H1 (cell line): Measurements from ENCODE around the gene TNFAIP8L3. TPM values are rescaled to one million over a fixed set of nuclear protein-coding genes. Genes with fewer than 3 reads are reported as not detected.

ENCODE experiments used
- CTCF ChIA-PET: fragments of 300-600 bp; sonication (Branson Sonifier 250); formaldehyde crosslinking; loops from one replicate; lab custom pipeline; 2021; ENCODE audit not compliant: partially characterized antibody; lab: Charles Lee
- POLR2A ChIA-PET: fragments of 300-600 bp; sonication (Branson Sonifier 250); formaldehyde crosslinking; loops from one replicate; lab custom pipeline; 2021; ENCODE audit warnings: inconsistent platforms; ENCODE audit not compliant: partially characterized antibody; lab: Charles Lee
- DNase-seq, 2 experiments: peaks; one replicate each; pipeline versions ENCODE4 v3.0.0 to v3.0.0-alpha.2; 2010 to 2022; ENCODE audit warnings: low spot score in 2 of 2, low read depth in 1 of 2, mixed read lengths in 1 of 2
- FAIRE-seq: peaks from 2 replicates; lab custom pipeline; 2011; peaks lifted over from hg19 to GRCh38; lab: Jason Lieb, UNC
- H2AFZ ChIP-seq: 2 replicates; pipeline ENCODE4 v1.8.1; 2012; ENCODE audit warnings: low read length, inconsistent platforms
- H2AK5ac ChIP-seq: 2 replicates; pipeline ENCODE4 v1.6.1; 2013; ENCODE audit warnings: low read depth, low read length
- H2BK120ac ChIP-seq: replicated peaks from 2 replicates; pipeline ENCODE3; 2013; ENCODE audit warnings: low read depth, low read length, inconsistent platforms
- H2BK12ac ChIP-seq: 2 replicates; pipeline ENCODE4 v1.6.1; 2013; ENCODE audit warnings: low read depth, low read length
- H2BK15ac ChIP-seq: 2 replicates; pipeline ENCODE4 v1.6.1; 2013; ENCODE audit warnings: low read length
- H2BK20ac ChIP-seq: 2 replicates; pipeline ENCODE4 v1.6.1; 2013; ENCODE audit warnings: low read length
- H2BK5ac ChIP-seq: 2 replicates; pipeline ENCODE4 v1.6.1; 2013; ENCODE audit warnings: low read depth, low read length
- H3K14ac ChIP-seq: 2 replicates; pipeline ENCODE4 v1.6.1; 2013; ENCODE audit warnings: inconsistent platforms; ENCODE audit not compliant: insufficient read length
- H3K18ac ChIP-seq: 2 replicates; pipeline ENCODE4 v1.6.1; 2013; ENCODE audit warnings: low read length; ENCODE audit errors: extremely low read depth
- H3K23ac ChIP-seq: 2 replicates; pipeline ENCODE4 v1.6.1; 2013; ENCODE audit warnings: inconsistent platforms; ENCODE audit not compliant: insufficient read length
- H3K23me2 ChIP-seq: 2 replicates; pipeline ENCODE4 v1.6.1; 2013; ENCODE audit warnings: low read depth, low read length
- H3K27ac ChIP-seq: 2 replicates; pipeline ENCODE4 v1.6.1; 2011; ENCODE audit warnings: low read depth, low read length, inconsistent platforms
- H3K27me3 ChIP-seq, 4 experiments: replicated peaks in 1 of 4; 1 replicate in 1 of 4; 2 replicates in 3 of 4; pipeline versions ENCODE4 v1.6.1 to v1.8.1; 2011 to 2013; ENCODE audit warnings: low read length in 3 of 4, mild to moderate bottlenecking in 3 of 4, inconsistent platforms in 2 of 4, mixed read lengths in 2 of 4, moderate library complexity in 1 of 4; ENCODE audit not compliant: control insufficient read depth in 3 of 4, insufficient read depth in 3 of 4; ENCODE audit errors: extremely low read depth in 1 of 4
- H3K36me3 ChIP-seq, 4 experiments: 2 replicates each; pipeline versions ENCODE4 v1.6.1 to v1.8.1; 2011 to 2013; ENCODE audit warnings: mild to moderate bottlenecking in 4 of 4, low read length in 3 of 4, moderate library complexity in 2 of 4, control low read depth in 1 of 4, inconsistent platforms in 1 of 4; ENCODE audit not compliant: insufficient read depth in 4 of 4, control insufficient read depth in 2 of 4
- H3K4ac ChIP-seq: replicated peaks from 2 replicates; pipeline ENCODE3; 2013; ENCODE audit warnings: low read length, low read depth, mixed read lengths, inconsistent platforms; ENCODE audit not compliant: insufficient read length
- H3K4me1 ChIP-seq, 4 experiments: replicated peaks in 1 of 4; 1 replicate in 1 of 4; 2 replicates in 3 of 4; pipeline versions ENCODE4 v1.6.1 to v1.8.1; 2011 to 2013; ENCODE audit warnings: low read length in 3 of 4, inconsistent platforms in 2 of 4, mixed read lengths in 1 of 4; ENCODE audit not compliant: insufficient read depth in 4 of 4, control insufficient read depth in 3 of 4
- H3K4me2 ChIP-seq, 2 experiments: 2 replicates each; pipeline versions ENCODE4 v1.6.1 to v1.8.1; 2011 to 2013; ENCODE audit warnings: low read depth in 2 of 2, low read length in 2 of 2, control low read depth in 1 of 2, inconsistent platforms in 1 of 2, mild to moderate bottlenecking in 1 of 2; ENCODE audit not compliant: insufficient read depth in 1 of 2
- H3K4me3 ChIP-seq, 4 experiments: fragments of 200-600, 300-600 bp in 1 of 4; sonication (generic), shearing (Covaris generic), sonication (Bioruptor Twin) in 1 of 4; 2 replicates each; pipeline versions ENCODE4 v1.5.1 to v1.8.1; 2011 to 2016; ENCODE audit warnings: low read length in 4 of 4, low read depth in 3 of 4, control low read depth in 2 of 4, inconsistent platforms in 2 of 4, mild to moderate bottlenecking in 2 of 4, mixed read lengths in 1 of 4, moderate library complexity in 1 of 4; ENCODE audit not compliant: insufficient read depth in 2 of 4; ENCODE audit errors: extremely low read depth in 1 of 4
- H3K56ac ChIP-seq: replicated peaks from 2 replicates; pipeline ENCODE3; 2013; ENCODE audit warnings: low read depth, mild to moderate bottlenecking, mixed read lengths, low read length, inconsistent platforms; ENCODE audit not compliant: insufficient read length
- H3K79me1 ChIP-seq: 2 replicates; pipeline ENCODE4 v1.6.1; 2013; ENCODE audit warnings: low read depth, low read length, control low read depth
- H3K79me2 ChIP-seq, 2 experiments: 2 replicates each; pipeline versions ENCODE4 v1.6.1 to v1.8.1; 2012 to 2013; ENCODE audit warnings: low read length in 2 of 2, mild to moderate bottlenecking in 2 of 2, inconsistent platforms in 1 of 2; ENCODE audit not compliant: insufficient read depth in 2 of 2, control insufficient read depth in 1 of 2
- H3K9ac ChIP-seq, 4 experiments: replicated peaks in 1 of 4; 1 replicate in 1 of 4; 2 replicates in 3 of 4; pipeline versions ENCODE4 v1.6.1 to v1.8.1; 2011 to 2013; ENCODE audit warnings: low read depth in 3 of 4, low read length in 3 of 4, control low read depth in 2 of 4, mild to moderate bottlenecking in 2 of 4, moderate library complexity in 2 of 4, inconsistent platforms in 1 of 4; ENCODE audit errors: extremely low read depth in 1 of 4
- H3K9me3 ChIP-seq, 2 experiments: 2 replicates each; pipeline versions ENCODE4 v1.6.1 to v1.8.1; 2012 to 2013; ENCODE audit warnings: mild to moderate bottlenecking in 2 of 2, moderate library complexity in 2 of 2, control low read depth in 1 of 2, inconsistent platforms in 1 of 2, low read depth in 1 of 2, low read length in 1 of 2, mixed read lengths in 1 of 2; ENCODE audit not compliant: insufficient read depth in 2 of 2
- H4K20me1 ChIP-seq, 2 experiments: replicated peaks in 1 of 2; 2 replicates each; pipeline versions ENCODE3 to v1.8.1; 2011 to 2013; ENCODE audit warnings: inconsistent platforms in 2 of 2, low read length in 2 of 2, mild to moderate bottlenecking in 1 of 2; ENCODE audit not compliant: insufficient read depth in 2 of 2, control insufficient read depth in 1 of 2
- H4K5ac ChIP-seq: 2 replicates; pipeline ENCODE4 v1.6.1; 2013; ENCODE audit warnings: low read length, low read depth, mixed read lengths, inconsistent platforms; ENCODE audit not compliant: insufficient read length
- H4K8ac ChIP-seq: 2 replicates; pipeline ENCODE4 v1.8.0; 2013; ENCODE audit warnings: mild to moderate bottlenecking, moderate library complexity, low read length, inconsistent platforms; ENCODE audit not compliant: insufficient read depth; ENCODE audit errors: extremely low read depth
- H4K91ac ChIP-seq: replicated peaks from 2 replicates; pipeline ENCODE3; 2013; ENCODE audit warnings: low read length, mixed read lengths, inconsistent platforms; ENCODE audit not compliant: insufficient read length
- EZH2 ChIP-seq: fragments of 200-600 bp; sonication (generic); IDR thresholded peaks from 2 replicates; pipeline ENCODE4 v1.7.1; 2012; ENCODE audit warnings: low read depth, mild to moderate bottlenecking, moderate library complexity, low read length, inconsistent platforms; ENCODE audit not compliant: severe bottlenecking
- HDAC6 ChIP-seq: IDR thresholded peaks from one replicate; pipeline ENCODE4 v1.7.1; 2012; ENCODE audit warnings: low read depth, mild to moderate bottlenecking, inconsistent platforms, low read length, moderate library complexity
- POLR2A ChIP-seq, 2 experiments: IDR thresholded peaks; 1 replicate in 1 of 2; 2 replicates in 1 of 2; pipeline ENCODE4 v1.6.1; 2011; ENCODE audit warnings: low read depth in 2 of 2, low read length in 2 of 2, mild to moderate bottlenecking in 2 of 2; ENCODE audit errors: control extremely low read depth in 1 of 2
- POU5F1 ChIP-seq: IDR thresholded peaks from 2 replicates; pipeline ENCODE4 v1.6.1; 2011; ENCODE audit warnings: low read depth, mild to moderate bottlenecking, low read length, moderate library complexity
- RAD21 ChIP-seq, 2 experiments: IDR thresholded peaks in 1 of 2; conservative IDR thresholded peaks in 1 of 2; 2 replicates each; pipeline ENCODE4 v1.6.1; 2011; ENCODE audit warnings: low read depth in 2 of 2, low read length in 2 of 2, improper control_type of control experiment in 1 of 2, inconsistent platforms in 1 of 2, mild to moderate bottlenecking in 1 of 2, moderate library complexity in 1 of 2
- SIN3A ChIP-seq, 2 experiments: IDR thresholded peaks in 1 of 2; conservative IDR thresholded peaks in 1 of 2; 2 replicates each; pipeline ENCODE4 v1.6.1; 2011 to 2012; ENCODE audit warnings: low read length in 2 of 2, improper control_type of control experiment in 1 of 2, low read depth in 1 of 2, mild to moderate bottlenecking in 1 of 2
- SP2 ChIP-seq: IDR thresholded peaks from 2 replicates; pipeline ENCODE4 v1.6.1; 2012; ENCODE audit warnings: mild to moderate bottlenecking, low read length, inconsistent platforms
- TCF12 ChIP-seq: IDR thresholded peaks from 2 replicates; pipeline ENCODE4 v1.6.1; 2011; ENCODE audit warnings: low read depth, mild to moderate bottlenecking, low read length
- whole genome bisulfite sequencing, 2 experiments: shearing (Covaris generic) in 1 of 2; methylation state at CpG; one replicate each; pipeline versions ENCODE4 v1.1.6 to v1.1.7; 2013 to 2015; ENCODE audit warnings: low lambda C conversion rate in 2 of 2, mixed read lengths in 2 of 2, inconsistent platforms in 1 of 2, low coverage in 1 of 2, missing lambda C conversion rate in 1 of 2; ENCODE audit not compliant: insufficient replicate concordance in 2 of 2, insufficient coverage in 1 of 2, insufficient read length in 1 of 2; ENCODE audit errors: extremely low coverage in 1 of 2, missing lambda C conversion rate in 1 of 2; 5-methylcytosine and 5-hydroxymethylcytosine counted together
- polyA plus RNA-seq, 7 experiments: library from polyadenylated mRNA; depleted of rRNA in 3 of 7; stranded (reverse) in 5 of 7; unstranded in 2 of 7; fragments of >200 nt in 5 of 7; fragments of 200-250 nt in 2 of 7; gene quantifications; 1 replicate in 5 of 7; 2 replicates in 1 of 7; 4 replicates in 1 of 7; pipeline versions ENCODE4 v1.2.1 to v1.2.3, GENCODE V29; 2011 to 2013; ENCODE audit warnings: missing spikeins in 2 of 7, mixed read lengths in 2 of 7
- total RNA-seq: library from RNA; stranded (reverse); fragmentation: NEBNext Ultra II Directional; extraction: Animal tissue kit (Norgen Biotek cat#: 25700); gene quantifications from 2 replicates; pipeline ENCODE4 v1.2.1, GENCODE V29; 2021
- TF ChIP-seq, protein P1 (sequence below): IDR thresholded peaks from 2 replicates; pipeline ENCODE4 v1.6.1; 2012; ENCODE audit warnings: low read length, inconsistent platforms
- TF ChIP-seq, protein P2 (sequence below): IDR thresholded peaks from 2 replicates; pipeline ENCODE4 v1.6.1; 2011; ENCODE audit warnings: low read depth, mild to moderate bottlenecking, low read length; ENCODE audit not compliant: insufficient read depth

TNFAIP8L3 gene
- total and polyA plus RNA-seq, 2 of the 8 experiments (the other 6 are each of a cell fraction or from before 2014, with no cell fraction given) = 0.23 to 0.67 TPM

DNA sequence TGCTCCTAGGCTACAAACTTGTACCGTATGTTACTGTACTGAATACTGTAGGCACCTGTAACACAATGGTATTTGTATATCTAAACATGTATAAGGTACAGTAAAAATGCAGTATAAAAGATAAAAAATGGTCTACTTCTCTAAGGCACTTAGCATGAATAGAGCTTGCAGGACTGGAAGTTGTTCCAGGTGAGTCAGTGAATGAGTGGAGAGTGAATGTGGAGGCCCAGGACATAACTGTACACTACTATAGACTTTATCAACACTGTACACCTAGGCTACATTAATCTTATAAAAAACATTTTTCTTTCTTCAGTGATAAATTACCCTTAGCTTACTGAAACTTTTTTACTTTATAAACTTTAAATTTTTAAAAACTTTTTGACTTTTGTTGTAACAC lies 12.5 kb downstream of the TNFAIP8L3 start:
- Histone ChIP-seq H2BK5ac (no peak overlapping the region), H3K23ac (no peak overlapping the region), H3K79me1 (no peaks in the 10 kb centered on the region; the same call in 1 of the 2 replicates), H4K5ac (no peak overlapping the region), H3K23me2 (no peaks in the 10 kb centered on the region; the same call in 1 of the 2 replicates), H3K18ac (no peak overlapping the region), H3K36me3 (no peaks in the 10 kb centered on the region), H3K79me2 (no peaks in the 10 kb centered on the region), H4K91ac (no peak overlapping the region), H3K27ac (no peak overlapping the region), H2BK12ac (no peak overlapping the region), H2BK120ac (no peak overlapping the region), H4K20me1 (no peaks in the 10 kb centered on the region), H2BK15ac (no peak overlapping the region), H2AFZ (no peak overlapping the region), H4K8ac (no peak overlapping the region), H3K9me3 (no peaks in the 10 kb centered on the region), H2AK5ac (no peak overlapping the region), H3K4me1 (peaks cover 0 to 9% (median 6%) of the 10 kb centered on the region in 4 experiments; a peak in 5 of 7 replicates), H3K56ac (no peak overlapping the region), H3K4me2 (no peak overlapping the region), H3K27me3 (no peaks in the 10 kb centered on the region; a peak in 1 of 7 replicates), H3K9ac (no peak overlapping the region), H3K4ac (no peak overlapping the region), H3K4me3 (no peak overlapping the region), H2BK20ac (no peak overlapping the region), H3K14ac (no peak overlapping the region)
- POLR2A ChIA-PET = interaction anchor here (1.1 to 2.1 kb wide), 2 partner anchors 8 to 13 kb away, joined by 3 to 5 read pairs; no protein-coding TSS in a partner anchor
- DNase-seq (no peak), FAIRE-seq (no peak)
- CTCF ChIA-PET = interaction anchor here (0.8 to 1.4 kb wide), 2 partner anchors 81 to 320 kb away, joined by 3 read pairs; no protein-coding TSS in a partner anchor
- 80% methylated on average over 1 of the region's 1 CpG; no CpG with 5 or more reads in 1 of the 2 experiments for WGBS, 2 experiments
- TF ChIP-seq, protein P1, sequence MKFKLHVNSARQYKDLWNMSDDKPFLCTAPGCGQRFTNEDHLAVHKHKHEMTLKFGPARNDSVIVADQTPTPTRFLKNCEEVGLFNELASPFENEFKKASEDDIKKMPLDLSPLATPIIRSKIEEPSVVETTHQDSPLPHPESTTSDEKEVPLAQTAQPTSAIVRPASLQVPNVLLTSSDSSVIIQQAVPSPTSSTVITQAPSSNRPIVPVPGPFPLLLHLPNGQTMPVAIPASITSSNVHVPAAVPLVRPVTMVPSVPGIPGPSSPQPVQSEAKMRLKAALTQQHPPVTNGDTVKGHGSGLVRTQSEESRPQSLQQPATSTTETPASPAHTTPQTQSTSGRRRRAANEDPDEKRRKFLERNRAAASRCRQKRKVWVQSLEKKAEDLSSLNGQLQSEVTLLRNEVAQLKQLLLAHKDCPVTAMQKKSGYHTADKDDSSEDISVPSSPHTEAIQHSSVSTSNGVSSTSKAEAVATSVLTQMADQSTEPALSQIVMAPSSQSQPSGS = no peak
- TF ChIP-seq TCF12 (no peak), POLR2A (IDR thresholded peaks at IDR 0.05; ENCODE audit: control extremely low read depth in 1 of 2, low read depth in 2 of 2, low read length in 2 of 2) (no peak), POU5F1 (no peak), RAD21 (IDR thresholded peaks at IDR 0.05 in 1 of 2, conservative IDR thresholded peaks at IDR 0.05 in 1 of 2; ENCODE audit: low read depth in 2 of 2, low read length in 2 of 2) (no peak), SIN3A (conservative IDR thresholded peaks at IDR 0.05 in 1 of 2, IDR thresholded peaks at IDR 0.05 in 1 of 2; ENCODE audit: low read depth in 1 of 2, low read length in 2 of 2) (no peak), EZH2 (no peak), SP2 (no peak), HDAC6 (no peak)
- TF ChIP-seq, protein P2, sequence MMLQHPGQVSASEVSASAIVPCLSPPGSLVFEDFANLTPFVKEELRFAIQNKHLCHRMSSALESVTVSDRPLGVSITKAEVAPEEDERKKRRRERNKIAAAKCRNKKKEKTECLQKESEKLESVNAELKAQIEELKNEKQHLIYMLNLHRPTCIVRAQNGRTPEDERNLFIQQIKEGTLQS = no peak
